Activated CD8-positive, alpha-beta memory T cell treated with anti-CD3 and anti-CD28 coated beads for 36 hours (primary cell): Measurements from ENCODE around the gene SPRY1. TPM values are rescaled to one million over a fixed set of nuclear protein-coding genes. Genes with fewer than 3 reads are reported as not detected.

Source experiments
- CTCF ChIA-PET: fragments of 350-600 bp; sonication (Branson Sonifier 250); formaldehyde crosslinking; loops from one replicate; lab custom pipeline; 2021; ENCODE audit warnings: antibody characterized with exemption; lab: Charles Lee
- POLR2A ChIA-PET: fragments of 350-600 bp; sonication (Branson Sonifier 250); formaldehyde crosslinking; loops from one replicate; lab custom pipeline; 2021; ENCODE audit warnings: antibody characterized with exemption; lab: Charles Lee
- total RNA-seq, 2 experiments: library from RNA; stranded (reverse); gene quantifications; one replicate each; pipeline ENCODE4 v1.2.3, GENCODE V29; 2021

Gene SPRY1
- total RNA-seq, result 10 to 100 TPM; 82.0 to 83.3 TPM

- CTCF ChIA-PET, result no interaction called here
Observed at GRCh38 chr4:123396307-123397143, at the start of gene SPRY1. Gene SPRY1 (plus strand): TSS chr4:123396795. CDS start chr4:123401592, 4,797 bp downstream.

GRCh38 chr4:123346951-123347350, 49.6 kb upstream of the SPRY1 start:
- POLR2A ChIA-PET, result no interaction called here
- CTCF ChIA-PET, result no interaction called here

More at GRCh38 chr4:123396307-123397143, at the start of gene SPRY1:
- POLR2A ChIA-PET, result interaction anchor here (0.6 to 1.4 kb wide), 4 partner anchors 15 to 275 kb away, joined by 3 to 4 read pairs (median 3); no protein-coding TSS in a partner anchor

GRCh38 chr4:123348946-123349345, 47.6 kb upstream of the SPRY1 start:
- POLR2A ChIA-PET, result no interaction called here

GRCh38 chr4:123349421-123350190, 47.0 kb upstream of the SPRY1 start:
- ChIA-PET CTCF (no interaction called here), POLR2A (no interaction called here)

More at GRCh38 chr4:123348946-123349345, 47.6 kb upstream of the SPRY1 start:
- CTCF ChIA-PET, result no interaction called here

- CTCF ChIA-PET, result no interaction called here
- POLR2A ChIA-PET, result no interaction called here
Observed at GRCh38 chr4:123350191-123350544, 46.4 kb upstream of the SPRY1 start.

GRCh38 chr4:123350726-123351125, 45.9 kb upstream of the SPRY1 start:
- CTCF ChIA-PET, result no interaction called here
- POLR2A ChIA-PET, result no interaction called here

- CTCF ChIA-PET, result interaction anchor here (0.7 kb wide), 1 partner anchor 144 kb away, joined by 4 read pairs; no protein-coding TSS in a partner anchor
- POLR2A ChIA-PET, result no interaction called here
Observed at GRCh38 chr4:123351713-123352112, 44.9 kb upstream of the SPRY1 start.

- CTCF ChIA-PET, result interaction anchor here (0.7 kb wide), 1 partner anchor 144 kb away, joined by 4 read pairs; no protein-coding TSS in a partner anchor
Observed at GRCh38 chr4:123352240-123352945, 44.2 kb upstream of the SPRY1 start.

GRCh38 chr4:123352966-123353365, 43.6 kb upstream of the SPRY1 start:
- ChIA-PET POLR2A (no interaction called here), CTCF (no interaction called here)

More at GRCh38 chr4:123352240-123352945, 44.2 kb upstream of the SPRY1 start:
- POLR2A ChIA-PET, result no interaction called here

GRCh38 chr4:123353656-123354055, 42.9 kb upstream of the SPRY1 start:
- ChIA-PET POLR2A (no interaction called here), CTCF (no interaction called here)

GRCh38 chr4:123354701-123355100, 41.9 kb upstream of the SPRY1 start:
- CTCF ChIA-PET, result no interaction called here
- POLR2A ChIA-PET, result no interaction called here

GRCh38 chr4:123356921-123357320, 39.7 kb upstream of the SPRY1 start:
- POLR2A ChIA-PET, result no interaction called here
- CTCF ChIA-PET, result no interaction called here

GRCh38 chr4:123359449-123360315, 36.9 kb upstream of the SPRY1 start:
- CTCF ChIA-PET, result no interaction called here
- POLR2A ChIA-PET, result no interaction called here

GRCh38 chr4:123361195-123361861, 35.3 kb upstream of the SPRY1 start:
- ChIA-PET POLR2A (no interaction called here), CTCF (no interaction called here)

GRCh38 chr4:123362103-123362502, 34.5 kb upstream of the SPRY1 start:
- POLR2A ChIA-PET, result no interaction called here
- CTCF ChIA-PET, result no interaction called here

GRCh38 chr4:123363729-123364128, 32.9 kb upstream of the SPRY1 start:
- ChIA-PET CTCF (no interaction called here), POLR2A (no interaction called here)

GRCh38 chr4:123364906-123365305, 31.7 kb upstream of the SPRY1 start:
- ChIA-PET POLR2A (no interaction called here), CTCF (no interaction called here)

- CTCF ChIA-PET, result no interaction called here
- POLR2A ChIA-PET, result no interaction called here
Observed at GRCh38 chr4:123365412-123365811, 31.2 kb upstream of the SPRY1 start.
